Measurements from ENCODE around the gene ATP6V0B. TPM values are rescaled to one million over a fixed set of nuclear protein-coding genes. Genes with fewer than 3 reads are reported as not detected.

Gene ATP6V0B
- total and polyA plus RNA-seq, 9 of the 15 experiments (the other 6 are each of a cell fraction or from before 2014, with no cell fraction given): 137 to 328 (median 220) TPM

GRCh38 chr1:43978551-43979260 lies 3.9 kb downstream of the ATP6V0B start, which contains the start of gene B4GALT2 (continued):
- TF ChIP-seq PML (IDR thresholded peaks at IDR 0.05; ENCODE audit: low read length) (0 out of 2 replicates have a peak, but pooled peaks have one; percentile 30), SETDB1 (IDR thresholded peaks at IDR 0.05; ENCODE audit: low read length) (no peak), NR3C1 (CRISPR knock-in tag; IDR thresholded peaks at IDR 0.05) (no peak), FOXP1 (CRISPR knock-in tag; IDR thresholded peaks at IDR 0.05) (no peak), KLF6 (CRISPR knock-in tag; IDR thresholded peaks at IDR 0.05; ENCODE audit: borderline replicate concordance) (no peak), ZNF561 (CRISPR knock-in tag; conservative IDR thresholded peaks at IDR 0.05) (no peak), ZBTB8A (IDR thresholded peaks at IDR 0.05; ENCODE audit: partially characterized antibody) (no peak), CHD2 (IDR thresholded peaks at IDR 0.05; ENCODE audit: low read depth, low read length) (no peak), SMARCC2 (IDR thresholded peaks at IDR 0.05; ENCODE audit: low read depth) (no peak), SRSF3 (IDR thresholded peaks at IDR 0.05; ENCODE audit: insufficient read depth, low read length) (no peak), SMARCA4 (IDR thresholded peaks at IDR 0.05) (no peak), FOSL1 (tag; conservative IDR thresholded peaks at IDR 0.05) (peak; percentile 55; the same call in 1 of the 2 replicates), ZNF311 (CRISPR knock-in tag; IDR thresholded peaks at IDR 0.05) (no peak), CBFA2T3 (IDR thresholded peaks at IDR 0.05) (peak; percentile 21; the same call in 1 of the 2 replicates), ILF3 (IDR thresholded peaks at IDR 0.05; ENCODE audit: borderline replicate concordance) (no peak)
- TF ChIP-seq, protein P1, sequence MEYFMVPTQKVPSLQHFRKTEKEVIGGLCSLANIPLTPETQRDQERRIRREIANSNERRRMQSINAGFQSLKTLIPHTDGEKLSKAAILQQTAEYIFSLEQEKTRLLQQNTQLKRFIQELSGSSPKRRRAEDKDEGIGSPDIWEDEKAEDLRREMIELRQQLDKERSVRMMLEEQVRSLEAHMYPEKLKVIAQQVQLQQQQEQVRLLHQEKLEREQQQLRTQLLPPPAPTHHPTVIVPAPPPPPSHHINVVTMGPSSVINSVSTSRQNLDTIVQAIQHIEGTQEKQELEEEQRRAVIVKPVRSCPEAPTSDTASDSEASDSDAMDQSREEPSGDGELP (CRISPR knock-in tag; IDR thresholded peaks at IDR 0.05; ENCODE audit: borderline replicate concordance): peak; percentile 37; the same call in 1 of the 2 replicates
- TF ChIP-seq, protein P2, sequence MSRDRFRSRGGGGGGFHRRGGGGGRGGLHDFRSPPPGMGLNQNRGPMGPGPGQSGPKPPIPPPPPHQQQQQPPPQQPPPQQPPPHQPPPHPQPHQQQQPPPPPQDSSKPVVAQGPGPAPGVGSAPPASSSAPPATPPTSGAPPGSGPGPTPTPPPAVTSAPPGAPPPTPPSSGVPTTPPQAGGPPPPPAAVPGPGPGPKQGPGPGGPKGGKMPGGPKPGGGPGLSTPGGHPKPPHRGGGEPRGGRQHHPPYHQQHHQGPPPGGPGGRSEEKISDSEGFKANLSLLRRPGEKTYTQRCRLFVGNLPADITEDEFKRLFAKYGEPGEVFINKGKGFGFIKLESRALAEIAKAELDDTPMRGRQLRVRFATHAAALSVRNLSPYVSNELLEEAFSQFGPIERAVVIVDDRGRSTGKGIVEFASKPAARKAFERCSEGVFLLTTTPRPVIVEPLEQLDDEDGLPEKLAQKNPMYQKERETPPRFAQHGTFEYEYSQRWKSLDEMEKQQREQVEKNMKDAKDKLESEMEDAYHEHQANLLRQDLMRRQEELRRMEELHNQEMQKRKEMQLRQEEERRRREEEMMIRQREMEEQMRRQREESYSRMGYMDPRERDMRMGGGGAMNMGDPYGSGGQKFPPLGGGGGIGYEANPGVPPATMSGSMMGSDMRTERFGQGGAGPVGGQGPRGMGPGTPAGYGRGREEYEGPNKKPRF (IDR thresholded peaks at IDR 0.05; ENCODE audit: low read depth, low read length): no peak
- TF ChIP-seq, protein P3, sequence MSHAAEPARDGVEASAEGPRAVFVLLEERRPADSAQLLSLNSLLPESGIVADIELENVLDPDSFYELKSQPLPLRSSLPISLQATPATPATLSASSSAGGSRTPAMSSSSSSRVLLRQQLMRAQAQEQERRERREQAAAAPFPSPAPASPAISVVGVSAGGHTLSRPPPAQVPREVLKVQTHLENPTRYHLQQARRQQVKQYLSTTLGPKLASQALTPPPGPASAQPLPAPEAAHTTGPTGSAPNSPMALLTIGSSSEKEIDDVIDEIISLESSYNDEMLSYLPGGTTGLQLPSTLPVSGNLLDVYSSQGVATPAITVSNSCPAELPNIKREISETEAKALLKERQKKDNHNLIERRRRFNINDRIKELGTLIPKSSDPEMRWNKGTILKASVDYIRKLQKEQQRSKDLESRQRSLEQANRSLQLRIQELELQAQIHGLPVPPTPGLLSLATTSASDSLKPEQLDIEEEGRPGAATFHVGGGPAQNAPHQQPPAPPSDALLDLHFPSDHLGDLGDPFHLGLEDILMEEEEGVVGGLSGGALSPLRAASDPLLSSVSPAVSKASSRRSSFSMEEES (CRISPR knock-in tag; IDR thresholded peaks at IDR 0.05): no peak
- TF ChIP-seq, protein P4, sequence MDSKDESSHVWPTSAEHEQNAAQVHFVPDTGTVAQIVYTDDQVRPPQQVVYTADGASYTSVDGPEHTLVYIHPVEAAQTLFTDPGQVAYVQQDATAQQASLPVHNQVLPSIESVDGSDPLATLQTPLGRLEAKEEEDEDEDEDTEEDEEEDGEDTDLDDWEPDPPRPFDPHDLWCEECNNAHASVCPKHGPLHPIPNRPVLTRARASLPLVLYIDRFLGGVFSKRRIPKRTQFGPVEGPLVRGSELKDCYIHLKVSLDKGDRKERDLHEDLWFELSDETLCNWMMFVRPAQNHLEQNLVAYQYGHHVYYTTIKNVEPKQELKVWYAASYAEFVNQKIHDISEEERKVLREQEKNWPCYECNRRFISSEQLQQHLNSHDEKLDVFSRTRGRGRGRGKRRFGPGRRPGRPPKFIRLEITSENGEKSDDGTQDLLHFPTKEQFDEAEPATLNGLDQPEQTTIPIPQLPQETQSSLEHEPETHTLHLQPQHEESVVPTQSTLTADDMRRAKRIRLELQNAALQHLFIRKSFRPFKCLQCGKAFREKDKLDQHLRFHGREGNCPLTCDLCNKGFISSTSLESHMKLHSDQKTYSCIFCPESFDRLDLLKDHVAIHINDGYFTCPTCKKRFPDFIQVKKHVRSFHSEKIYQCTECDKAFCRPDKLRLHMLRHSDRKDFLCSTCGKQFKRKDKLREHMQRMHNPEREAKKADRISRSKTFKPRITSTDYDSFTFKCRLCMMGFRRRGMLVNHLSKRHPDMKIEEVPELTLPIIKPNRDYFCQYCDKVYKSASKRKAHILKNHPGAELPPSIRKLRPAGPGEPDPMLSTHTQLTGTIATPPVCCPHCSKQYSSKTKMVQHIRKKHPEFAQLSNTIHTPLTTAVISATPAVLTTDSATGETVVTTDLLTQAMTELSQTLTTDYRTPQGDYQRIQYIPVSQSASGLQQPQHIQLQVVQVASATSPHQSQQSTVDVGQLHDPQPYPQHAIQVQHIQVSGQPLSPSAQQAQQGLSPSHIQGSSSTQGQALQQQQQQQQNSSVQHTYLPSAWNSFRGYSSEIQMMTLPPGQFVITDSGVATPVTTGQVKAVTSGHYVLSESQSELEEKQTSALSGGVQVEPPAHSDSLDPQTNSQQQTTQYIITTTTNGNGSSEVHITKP (IDR thresholded peaks at IDR 0.05; ENCODE audit: partially characterized antibody): peak; percentile 8

All from K562 (cell line).